Measurements from ENCODE around the gene UBL4B.

DNA sequence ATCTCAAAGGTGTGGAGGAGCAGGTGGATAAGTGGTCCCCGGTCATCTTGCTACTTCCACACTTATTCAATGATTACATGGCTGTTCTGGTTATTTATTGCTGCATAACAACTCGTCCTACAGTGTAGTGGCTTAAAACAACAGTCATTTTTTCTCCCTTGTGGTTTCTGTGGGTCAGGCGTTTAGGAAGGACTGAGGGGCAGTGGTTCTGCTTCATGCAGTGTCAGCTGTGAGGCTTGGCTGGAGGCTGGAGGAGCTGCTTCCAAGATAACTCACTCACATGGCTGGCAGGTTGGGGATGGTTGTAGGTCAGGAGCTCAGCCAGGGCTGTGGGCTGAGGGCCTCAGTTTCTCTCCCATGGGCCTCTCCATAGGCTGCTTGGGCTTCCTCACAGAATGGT, 32.1 kb downstream of the UBL4B start:
- TF ChIP-seq, protein P1, sequence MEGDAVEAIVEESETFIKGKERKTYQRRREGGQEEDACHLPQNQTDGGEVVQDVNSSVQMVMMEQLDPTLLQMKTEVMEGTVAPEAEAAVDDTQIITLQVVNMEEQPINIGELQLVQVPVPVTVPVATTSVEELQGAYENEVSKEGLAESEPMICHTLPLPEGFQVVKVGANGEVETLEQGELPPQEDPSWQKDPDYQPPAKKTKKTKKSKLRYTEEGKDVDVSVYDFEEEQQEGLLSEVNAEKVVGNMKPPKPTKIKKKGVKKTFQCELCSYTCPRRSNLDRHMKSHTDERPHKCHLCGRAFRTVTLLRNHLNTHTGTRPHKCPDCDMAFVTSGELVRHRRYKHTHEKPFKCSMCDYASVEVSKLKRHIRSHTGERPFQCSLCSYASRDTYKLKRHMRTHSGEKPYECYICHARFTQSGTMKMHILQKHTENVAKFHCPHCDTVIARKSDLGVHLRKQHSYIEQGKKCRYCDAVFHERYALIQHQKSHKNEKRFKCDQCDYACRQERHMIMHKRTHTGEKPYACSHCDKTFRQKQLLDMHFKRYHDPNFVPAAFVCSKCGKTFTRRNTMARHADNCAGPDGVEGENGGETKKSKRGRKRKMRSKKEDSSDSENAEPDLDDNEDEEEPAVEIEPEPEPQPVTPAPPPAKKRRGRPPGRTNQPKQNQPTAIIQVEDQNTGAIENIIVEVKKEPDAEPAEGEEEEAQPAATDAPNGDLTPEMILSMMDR (IDR thresholded peaks at IDR 0.05), result no peak
- TF ChIP-seq EZH2 (IDR thresholded peaks at IDR 0.05; ENCODE audit: borderline replicate concordance, insufficient read depth, low read depth, low read length, poor library complexity, severe bottlenecking), result no peak
